Activated CD4-positive, alpha-beta T cell treated with anti-CD3 and anti-CD28 coated beads for 36 hours (primary cell): ENCODE results near the gene RAB3IL1. TPM values are rescaled to one million over a fixed set of nuclear protein-coding genes. Genes with fewer than 3 reads are reported as not detected.

ENCODE experiments used
- ATAC-seq: fragments of 200-7000 bp; cut with Tn5 transposase; one replicate; pipeline ENCODE4 v1.10.0; 2021; ENCODE audit warnings: mild to moderate bottlenecking, moderate library complexity
- CTCF ChIA-PET: fragments of 350-600 bp; sonication (Branson Sonifier 250); formaldehyde crosslinking; loops from one replicate; lab custom pipeline; 2021; ENCODE audit warnings: antibody characterized with exemption; lab: Charles Lee
- POLR2A ChIA-PET: fragments of 350-600 bp; sonication (Branson Sonifier 250); formaldehyde crosslinking; loops from one replicate; lab custom pipeline; 2021; ENCODE audit warnings: antibody characterized with exemption, inconsistent platforms; lab: Charles Lee
- DNase-seq: peaks from one replicate; pipeline ENCODE4 v3.0.0-alpha.2; 2020
- H3K27ac Mint-ChIP-seq: one replicate; pipeline ENCODE4 v1.8.0; 2021; ENCODE audit warnings: mixed read lengths
- H3K27me3 Mint-ChIP-seq: one replicate; pipeline ENCODE4 v1.8.0; 2021; ENCODE audit warnings: mixed read lengths
- H3K36me3 Mint-ChIP-seq: one replicate; pipeline ENCODE4 v1.8.0; 2021; ENCODE audit warnings: low read depth, mixed read lengths
- H3K4me1 Mint-ChIP-seq: one replicate; pipeline ENCODE4 v1.8.0; 2021; ENCODE audit warnings: mixed read lengths
- H3K4me3 Mint-ChIP-seq: one replicate; pipeline ENCODE4 v1.8.0; 2021; ENCODE audit warnings: mild to moderate bottlenecking, moderate library complexity, mixed read lengths
- H3K9me3 Mint-ChIP-seq: one replicate; pipeline ENCODE4 v1.8.0; 2021; ENCODE audit warnings: low read depth, mixed read lengths
- intact Hi-C, 2 experiments: fragments of 100-400 bp; cut with DNase I in 1 of 2; cut with micrococcal nuclease in 1 of 2; formaldehyde crosslinking; loops; one replicate each; pipeline versions ENCODE4 v1.14.2 to v1.15.1; 2022 to 2024; cut with DNase I, micrococcal nuclease
- microRNA-seq: library from miRNA; unstranded; fragments of <30 nt; microRNA quantifications from one replicate; pipeline ENCODE4 v1.2.0, GENCODE V29; 2021; ENCODE audit warnings: borderline replicate concordance
- total RNA-seq, 2 experiments: library from RNA; stranded (reverse); gene quantifications; one replicate each; pipeline ENCODE4 v1.2.3, GENCODE V29; 2021

Gene RAB3IL1
- total RNA-seq, 2 experiments from 2014 or later, result 0.09 TPM; not detected in 1

DNA sequence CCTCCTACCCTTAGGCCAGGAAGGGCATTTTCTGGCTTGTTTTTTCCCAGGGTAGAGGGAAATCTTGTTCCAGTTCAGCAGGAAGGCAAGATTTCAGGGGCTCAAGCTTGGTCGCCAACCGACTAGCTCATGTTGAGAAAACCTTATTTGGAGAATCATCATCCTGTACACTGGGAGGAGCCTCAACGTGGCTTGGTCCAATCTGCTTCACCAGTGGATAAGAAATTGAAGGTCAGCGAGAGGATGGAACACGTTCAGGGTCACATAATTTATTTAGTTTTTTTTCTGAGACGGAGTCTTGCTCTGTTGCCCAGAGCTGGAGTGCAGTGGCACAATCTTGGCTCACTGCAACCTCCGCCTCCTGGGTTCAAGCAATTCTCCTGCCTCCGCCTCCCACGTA, 68.7 kb downstream of the RAB3IL1 start:
- DNase-seq (no peak), ATAC-seq (no peak)
- no peaks in the 10 kb centered on the region for H3K27me3 Mint-ChIP-seq
- no peak overlapping the region for H3K27ac Mint-ChIP-seq
- peaks cover 6% of the 10 kb centered on the region for H3K36me3 Mint-ChIP-seq
- no peaks in the 10 kb centered on the region for H3K4me1 Mint-ChIP-seq
- POLR2A ChIA-PET, result no interaction called here
- no peak overlapping the region for H3K4me3 Mint-ChIP-seq
- intact Hi-C loops, result no loop called here
- H3K9me3 Mint-ChIP-seq, result no peaks in the 10 kb centered on the region
- CTCF ChIA-PET, result interaction anchor here (1.2 kb wide), 1 partner anchor 22 kb away, joined by 5 read pairs; no protein-coding TSS in a partner anchor

DNA sequence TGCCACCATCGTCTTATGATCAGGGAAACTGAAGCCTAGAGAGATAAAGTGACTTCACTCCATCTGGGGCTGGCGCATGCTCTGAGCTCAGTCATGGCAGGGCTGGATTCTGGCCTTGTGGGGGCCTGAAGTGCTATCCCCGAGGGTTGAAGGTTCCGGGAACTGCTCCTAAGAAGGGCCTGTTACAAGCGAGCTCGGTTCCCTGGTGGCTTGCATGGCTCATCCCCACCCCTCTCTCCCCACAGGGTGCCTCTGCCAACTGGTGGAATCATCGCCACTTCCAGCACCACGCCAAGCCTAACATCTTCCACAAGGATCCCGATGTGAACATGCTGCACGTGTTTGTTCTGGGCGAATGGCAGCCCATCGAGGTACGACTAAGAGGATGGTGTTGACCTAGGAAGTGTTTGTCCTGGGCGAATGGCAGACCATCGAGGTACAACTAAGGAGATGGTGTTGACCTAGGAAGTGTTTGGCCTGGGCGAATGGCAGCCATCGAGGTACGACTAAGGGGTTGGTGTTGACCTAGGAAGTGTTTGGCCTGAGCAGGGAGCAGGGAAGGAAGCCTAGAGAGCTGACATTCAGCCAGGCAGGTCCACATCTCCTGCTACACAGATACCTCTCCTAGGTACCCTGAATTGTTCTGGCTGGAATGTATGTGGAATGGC, 69.3 kb downstream of the RAB3IL1 start:
- H3K27me3 Mint-ChIP-seq, result no peaks in the 10 kb centered on the region
- H3K4me3 Mint-ChIP-seq, result no peak overlapping the region
- intact Hi-C loops, result no loop called here
- peaks cover 6% of the 10 kb centered on the region for H3K36me3 Mint-ChIP-seq
- ChIA-PET POLR2A (no interaction called here), CTCF (interaction anchor here (1.2 kb wide), 1 partner anchor 22 kb away, joined by 5 read pairs; no protein-coding TSS in a partner anchor)
- no peak for DNase-seq
- no peak for ATAC-seq
- no peaks in the 10 kb centered on the region for H3K9me3 Mint-ChIP-seq
- no peaks in the 10 kb centered on the region for H3K4me1 Mint-ChIP-seq
- H3K27ac Mint-ChIP-seq, result no peak overlapping the region

Small RNAs within 50 kb of the gene (microRNA-seq; reads per million reads assigned to microRNA genes)
- not detected for gene MIR6746

Other genes starting within 250 kb of the RAB3IL1 start
- gene DAGLA, start 237.2 kb downstream of the RAB3IL1 start, total RNA-seq, result under 1 TPM; 0.09 to 0.14 TPM
- gene MYRF, start 164.9 kb downstream of the RAB3IL1 start, total RNA-seq, result under 1 TPM; 0.25 to 0.57 TPM
- gene TMEM258, start 125.0 kb downstream of the RAB3IL1 start, total RNA-seq, result 100 to 1,000 TPM; 172 to 176 TPM
- 100 to 1,000 TPM in 1 of 2 experiments, 10 to 100 TPM in 1; 70.0 to 108 TPM for gene FEN1, start 124.7 kb downstream of the RAB3IL1 start, total RNA-seq
- gene FADS1, start 100.6 kb downstream of the RAB3IL1 start, total RNA-seq, result 10 to 100 TPM; 18.9 to 23.7 TPM
- gene FADS2, start 89.3 kb downstream of the RAB3IL1 start, total RNA-seq, result 10 to 100 TPM; 51.0 to 58.4 TPM
- 10 to 100 TPM in 1 of 2 experiments, 1 to 10 TPM in 1; 7.2 to 10.1 TPM for gene FADS3, start 26.0 kb downstream of the RAB3IL1 start, total RNA-seq
- under 1 TPM; 0.37 to 0.65 TPM for gene BEST1, start 32.8 kb upstream of the RAB3IL1 start, total RNA-seq
- 100 to 1,000 TPM; 777 to 914 TPM for gene FTH1, start 50.1 kb upstream of the RAB3IL1 start, total RNA-seq
- gene INCENP, start 206.4 kb upstream of the RAB3IL1 start, total RNA-seq, result 100 to 1,000 TPM; 125 to 140 TPM